ENCODE data around the gene SCUBE1. TPM values are rescaled to one million over a fixed set of nuclear protein-coding genes. Genes with fewer than 3 reads are reported as not detected.

Gene SCUBE1
- total RNA-seq, 2 experiments from 2014 or later = not detected

GRCh38 chr22:43177479-43177878 lies 165.7 kb downstream of the SCUBE1 start:
- Mint-ChIP-seq H3K27me3 (no peaks in the 10 kb centered on the region), H3K4me3 (no peak overlapping the region), H3K27ac (no peak overlapping the region), H3K36me3 (peaks cover 32% of the 10 kb centered on the region), H3K4me1 (ENCODE audit: low read depth) (no peaks in the 10 kb centered on the region), H3K9me3 (peaks cover 2% of the 10 kb centered on the region)
- POLR2A ChIA-PET = no interaction called here
- DNase-seq = no peak
- CTCF ChIA-PET = no interaction called here
- intact Hi-C loops (cut with micrococcal nuclease) = no loop called here

DNA sequence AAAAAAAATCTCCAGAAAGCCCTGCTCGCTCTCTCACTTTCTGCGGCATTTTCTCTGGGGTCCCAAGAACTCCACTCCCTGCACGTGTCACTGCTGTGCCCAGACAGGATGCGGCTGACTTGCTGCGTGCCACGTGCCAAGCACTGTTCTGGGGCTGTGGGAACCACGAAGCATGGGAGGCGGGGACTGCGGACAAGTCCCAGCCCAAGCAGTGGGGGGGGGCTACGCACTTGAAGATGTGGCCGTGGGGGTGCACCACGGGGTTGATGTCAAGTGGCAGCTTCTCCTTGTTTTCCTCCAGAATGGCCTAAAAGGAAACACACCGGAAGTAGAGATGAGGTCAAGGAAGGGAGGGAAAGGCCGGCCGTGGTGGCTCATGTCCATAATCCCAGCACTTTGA lies 167.1 kb downstream of the SCUBE1 start:
- H3K4me1 Mint-ChIP-seq (ENCODE audit: low read depth) = no peaks in the 10 kb centered on the region
- no peak for DNase-seq
- H3K4me3 Mint-ChIP-seq = no peak overlapping the region
- H3K36me3 Mint-ChIP-seq = peaks cover 36% of the 10 kb centered on the region
- H3K9me3 Mint-ChIP-seq = peaks cover 2% of the 10 kb centered on the region
- no peaks in the 10 kb centered on the region for H3K27me3 Mint-ChIP-seq
- intact Hi-C loops (cut with micrococcal nuclease) = no loop called here
- H3K27ac Mint-ChIP-seq = no peak overlapping the region
- ChIA-PET POLR2A (no interaction called here), CTCF (no interaction called here)

- H3K4me1 Mint-ChIP-seq (ENCODE audit: low read depth) = no peaks in the 10 kb centered on the region
- ChIA-PET POLR2A (no interaction called here), CTCF (no interaction called here)
- peaks cover 39% of the 10 kb centered on the region for H3K36me3 Mint-ChIP-seq
- intact Hi-C loops (cut with micrococcal nuclease) = no loop called here
- DNase-seq = no peak
- peaks cover 2% of the 10 kb centered on the region for H3K9me3 Mint-ChIP-seq
- H3K4me3 Mint-ChIP-seq = no peak overlapping the region
- H3K27me3 Mint-ChIP-seq = no peaks in the 10 kb centered on the region
- no peak overlapping the region for H3K27ac Mint-ChIP-seq
Measured at GRCh38 chr22:43174941-43175531, 168.1 kb downstream of the SCUBE1 start.

DNA sequence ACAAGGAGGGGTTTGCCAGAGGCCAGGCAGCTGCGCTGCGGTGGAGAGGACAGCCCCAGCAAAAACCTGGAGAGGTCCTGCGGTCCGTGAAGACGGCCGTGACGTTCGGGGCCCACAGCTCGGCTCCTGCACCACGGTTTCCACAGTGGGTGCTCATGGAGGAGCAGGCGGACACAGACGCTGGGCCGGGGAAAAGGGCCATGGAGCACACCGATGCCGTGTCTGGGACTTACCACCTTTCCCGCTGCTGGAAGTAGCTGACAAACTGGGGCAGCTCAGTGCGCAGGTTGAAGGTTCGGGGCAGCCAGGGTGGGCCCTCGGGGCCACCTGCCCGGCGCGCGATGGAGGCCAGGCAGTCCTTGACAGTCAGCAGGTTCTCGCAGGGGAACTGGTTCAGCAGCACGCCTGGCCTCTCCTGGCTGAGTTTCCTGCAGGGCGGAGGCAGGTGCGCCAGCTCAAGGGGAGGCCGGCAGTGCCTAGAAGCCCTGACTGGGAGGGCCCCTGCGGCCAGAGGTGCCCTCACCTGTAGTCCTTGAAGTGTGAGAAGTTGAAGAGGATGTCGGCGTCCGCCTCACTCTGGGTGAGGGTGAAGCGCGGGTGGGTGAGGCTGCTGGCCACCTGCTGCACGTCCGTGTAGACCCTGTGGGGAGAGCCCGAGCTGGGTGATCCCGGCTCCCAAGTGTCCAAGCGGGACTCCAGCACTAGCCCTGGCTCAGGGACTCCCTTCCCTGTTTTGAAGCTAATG lies 169.0 kb downstream of the SCUBE1 start:
- H3K36me3 Mint-ChIP-seq = peaks cover 31% of the 10 kb centered on the region
- no peak for DNase-seq
- peaks cover 2% of the 10 kb centered on the region for H3K9me3 Mint-ChIP-seq
- H3K4me1 Mint-ChIP-seq (ENCODE audit: low read depth) = no peaks in the 10 kb centered on the region
- H3K4me3 Mint-ChIP-seq = no peak overlapping the region
- POLR2A ChIA-PET = no interaction called here
- intact Hi-C loops (cut with micrococcal nuclease) = no loop called here
- H3K27me3 Mint-ChIP-seq = no peaks in the 10 kb centered on the region
- H3K27ac Mint-ChIP-seq = no peak overlapping the region
- CTCF ChIA-PET = no interaction called here

- no peaks in the 10 kb centered on the region for H3K4me1 Mint-ChIP-seq (ENCODE audit: low read depth)
- no peak overlapping the region for H3K27ac Mint-ChIP-seq
- H3K4me3 Mint-ChIP-seq = no peak overlapping the region
- H3K27me3 Mint-ChIP-seq = no peaks in the 10 kb centered on the region
- intact Hi-C loops (cut with micrococcal nuclease) = no loop called here
- peaks cover under 1% of the 10 kb centered on the region for H3K9me3 Mint-ChIP-seq
- peaks cover 25% of the 10 kb centered on the region for H3K36me3 Mint-ChIP-seq
- no peak for DNase-seq
- POLR2A ChIA-PET = no interaction called here
- CTCF ChIA-PET = no interaction called here
Measured at GRCh38 chr22:43173566-43173965, 169.6 kb downstream of the SCUBE1 start.

- Mint-ChIP-seq H3K27me3 (no peaks in the 10 kb centered on the region), H3K36me3 (peaks cover 23% of the 10 kb centered on the region), H3K9me3 (no peaks in the 10 kb centered on the region), H3K27ac (no peak overlapping the region), H3K4me1 (ENCODE audit: low read depth) (no peaks in the 10 kb centered on the region), H3K4me3 (no peak overlapping the region)
- no peak for DNase-seq
- ChIA-PET POLR2A (no interaction called here), CTCF (interaction anchor here (1.1 kb wide), 1 partner anchor 13 kb away, joined by 3 read pairs; no protein-coding TSS in a partner anchor)
- intact Hi-C loops (cut with micrococcal nuclease) = no loop called here
Measured at GRCh38 chr22:43172191-43172590, 171.0 kb downstream of the SCUBE1 start.

DNA sequence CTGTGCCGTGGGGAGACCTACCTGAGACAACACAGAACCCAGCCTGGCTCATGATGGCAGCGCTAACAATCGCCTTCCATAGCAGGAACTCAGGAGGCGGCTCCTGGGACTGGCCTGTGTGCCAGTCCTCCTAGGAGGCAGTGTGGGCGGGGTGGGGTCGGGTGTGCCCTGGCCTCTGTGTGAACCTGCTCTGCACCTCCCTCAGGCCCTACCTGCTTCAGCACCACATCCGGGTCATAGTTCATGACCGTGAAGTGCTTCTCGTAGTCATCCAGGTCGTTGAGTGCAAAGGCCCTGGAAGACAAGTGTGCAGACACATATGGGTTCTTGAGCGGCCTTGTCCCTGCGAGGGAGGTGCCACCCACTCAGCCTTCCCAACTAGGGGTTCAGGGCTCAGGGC lies 171.6 kb downstream of the SCUBE1 start:
- ChIA-PET CTCF (no interaction called here), POLR2A (no interaction called here)
- H3K9me3 Mint-ChIP-seq = no peaks in the 10 kb centered on the region
- H3K4me1 Mint-ChIP-seq (ENCODE audit: low read depth) = no peaks in the 10 kb centered on the region
- no peak overlapping the region for H3K27ac Mint-ChIP-seq
- H3K27me3 Mint-ChIP-seq = no peaks in the 10 kb centered on the region
- no peak overlapping the region for H3K4me3 Mint-ChIP-seq
- H3K36me3 Mint-ChIP-seq = peaks cover 23% of the 10 kb centered on the region
- intact Hi-C loops (cut with micrococcal nuclease) = no loop called here
- DNase-seq = no peak

DNA sequence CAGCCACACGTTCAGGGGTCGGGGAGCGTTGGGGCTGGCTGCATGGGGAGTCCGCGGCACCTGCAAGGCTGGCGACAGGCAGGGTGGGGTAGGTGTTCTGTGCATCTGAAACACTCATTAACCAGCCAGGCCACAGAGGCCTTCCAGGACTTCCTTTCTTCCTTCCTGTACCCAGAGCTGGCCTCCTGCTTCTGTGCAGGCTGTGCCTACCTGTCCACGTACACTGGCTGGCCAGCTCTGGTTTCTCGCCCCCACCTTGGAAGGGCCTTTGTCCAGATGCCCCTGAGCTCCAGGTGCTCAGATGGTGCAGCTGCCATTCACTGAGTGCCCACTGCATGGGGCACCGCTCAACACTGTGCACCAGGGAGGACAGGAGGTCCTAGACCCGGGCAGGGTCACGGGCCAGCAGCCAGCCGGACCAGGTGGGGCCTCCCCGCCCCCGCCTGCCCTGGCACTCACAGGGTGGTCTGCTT lies 172.1 kb downstream of the SCUBE1 start:
- no peak overlapping the region for H3K27ac Mint-ChIP-seq
- ChIA-PET CTCF (no interaction called here), POLR2A (no interaction called here)
- H3K4me1 Mint-ChIP-seq (ENCODE audit: low read depth) = no peaks in the 10 kb centered on the region
- peaks cover 20% of the 10 kb centered on the region for H3K36me3 Mint-ChIP-seq
- intact Hi-C loops (cut with micrococcal nuclease) = no loop called here
- H3K9me3 Mint-ChIP-seq = no peaks in the 10 kb centered on the region
- no peak for DNase-seq
- H3K4me3 Mint-ChIP-seq = no peak overlapping the region
- no peaks in the 10 kb centered on the region for H3K27me3 Mint-ChIP-seq

- no peaks in the 10 kb centered on the region for H3K27me3 Mint-ChIP-seq
- no peak overlapping the region for H3K27ac Mint-ChIP-seq
- no peak overlapping the region for H3K4me3 Mint-ChIP-seq
- intact Hi-C loops (cut with micrococcal nuclease) = no loop called here
- DNase-seq = no peak
- H3K9me3 Mint-ChIP-seq = no peaks in the 10 kb centered on the region
- CTCF ChIA-PET = no interaction called here
- H3K4me1 Mint-ChIP-seq (ENCODE audit: low read depth) = no peaks in the 10 kb centered on the region
- POLR2A ChIA-PET = interaction anchor here (0.6 kb wide), 1 partner anchor 22 kb away, joined by 4 read pairs; no protein-coding TSS in a partner anchor
- H3K36me3 Mint-ChIP-seq = peaks cover 16% of the 10 kb centered on the region
Measured at GRCh38 chr22:43170131-43170480, 173.1 kb downstream of the SCUBE1 start.

GRCh38 chr22:43169310-43170130 lies 173.7 kb downstream of the SCUBE1 start:
- ChIA-PET CTCF (no interaction called here), POLR2A (interaction anchor here (0.6 kb wide), 1 partner anchor 22 kb away, joined by 4 read pairs; no protein-coding TSS in a partner anchor)
- Mint-ChIP-seq H3K9me3 (no peaks in the 10 kb centered on the region), H3K4me3 (no peak overlapping the region), H3K36me3 (peaks cover 16% of the 10 kb centered on the region), H3K4me1 (ENCODE audit: low read depth) (no peaks in the 10 kb centered on the region), H3K27ac (no peak overlapping the region), H3K27me3 (no peaks in the 10 kb centered on the region)
- no peak for DNase-seq
- intact Hi-C loops (cut with micrococcal nuclease) = no loop called here

GRCh38 chr22:43168471-43169309 lies 174.5 kb downstream of the SCUBE1 start:
- H3K9me3 Mint-ChIP-seq = no peaks in the 10 kb centered on the region
- no peak for DNase-seq
- intact Hi-C loops (cut with micrococcal nuclease) = no loop called here
- H3K36me3 Mint-ChIP-seq = peaks cover 16% of the 10 kb centered on the region
- ChIA-PET CTCF (no interaction called here), POLR2A (no interaction called here)
- no peaks in the 10 kb centered on the region for H3K4me1 Mint-ChIP-seq (ENCODE audit: low read depth)
- no peak overlapping the region for H3K4me3 Mint-ChIP-seq
- H3K27me3 Mint-ChIP-seq = no peaks in the 10 kb centered on the region
- H3K27ac Mint-ChIP-seq = no peak overlapping the region

- no peaks in the 10 kb centered on the region for H3K4me1 Mint-ChIP-seq (ENCODE audit: low read depth)
- no peak overlapping the region for H3K4me3 Mint-ChIP-seq
- H3K27ac Mint-ChIP-seq = no peak overlapping the region
- POLR2A ChIA-PET = no interaction called here
- no peak for DNase-seq
- no peaks in the 10 kb centered on the region for H3K27me3 Mint-ChIP-seq
- intact Hi-C loops (cut with micrococcal nuclease) = no loop called here
- peaks cover 8% of the 10 kb centered on the region for H3K36me3 Mint-ChIP-seq
- no peaks in the 10 kb centered on the region for H3K9me3 Mint-ChIP-seq
- CTCF ChIA-PET = no interaction called here
Measured at GRCh38 chr22:43167001-43167589, 176.1 kb downstream of the SCUBE1 start.
